Ishikawa (cell line): ENCODE results near the gene NRCAM.

Experiments used
- CEBPB ChIP-seq: IDR thresholded peaks from 2 replicates; pipeline ENCODE4 v1.6.1; 2012
- CREB1 ChIP-seq: IDR thresholded peaks from 2 replicates; pipeline ENCODE4 v1.6.1; 2012; ENCODE audit warnings: low read depth
- EGR1 ChIP-seq: IDR thresholded peaks from 2 replicates; pipeline ENCODE4 v1.6.1; 2012
- EP300 ChIP-seq: IDR thresholded peaks from 2 replicates; pipeline ENCODE4 v1.6.1; 2012; ENCODE audit warnings: borderline replicate concordance
- FOXM1 ChIP-seq: IDR thresholded peaks from 2 replicates; pipeline ENCODE4 v1.6.1; 2012; ENCODE audit warnings: low read depth, borderline replicate concordance
- MAX ChIP-seq: IDR thresholded peaks from 2 replicates; pipeline ENCODE4 v1.6.1; 2012
- NFIC ChIP-seq: IDR thresholded peaks from 2 replicates; pipeline ENCODE4 v1.6.1; 2012
- REST ChIP-seq: IDR thresholded peaks from 2 replicates; pipeline ENCODE4 v1.6.1; 2012; ENCODE audit warnings: low read depth, mild to moderate bottlenecking
- TCF12 ChIP-seq: IDR thresholded peaks from 2 replicates; pipeline ENCODE4 v1.6.1; 2012; ENCODE audit warnings: low read depth
- TEAD4 ChIP-seq: IDR thresholded peaks from 2 replicates; pipeline ENCODE4 v1.6.1; 2012
- ZBTB7A ChIP-seq: IDR thresholded peaks from 2 replicates; pipeline ENCODE4 v1.6.1; 2012; ENCODE audit warnings: low read depth

GRCh38 chr7:108101759-108102158 is 354.5 kb downstream of the NRCAM start:
- TF ChIP-seq TEAD4 (no peak), NFIC (no peak), TCF12 (no peak), EGR1 (no peak), EP300 (no peak), REST (no peak), FOXM1 (no peak), CEBPB (no peak), MAX (no peak), ZBTB7A (no peak), CREB1 (no peak)
